GM12878 (cell line): ENCODE results near the gene ANO4. TPM values are rescaled to one million over a fixed set of nuclear protein-coding genes. Genes with fewer than 3 reads are reported as not detected.

Experiments
- ATAC-seq: fragments of 200-7000 bp; cut with Tn5 transposase; 3 replicates; pipeline ENCODE4 v1.9.1; 2020; ENCODE audit warnings: mild to moderate bottlenecking, moderate library complexity
- BruUV-seq: library from RNA; stranded (reverse); fragments of 400-500 nt; replicated peaks from 2 replicates; lab custom pipeline; 2021; lab: Mats Ljungman, UMichigan
- CTCF ChIA-PET: fragments of 300-600 bp; sonication (Branson Sonifier 250); formaldehyde crosslinking; extraction: SDS; loops from one replicate; lab custom pipeline; 2021; ENCODE audit warnings: inconsistent platforms; lab: Yijun Ruan, JAX
- POLR2A ChIA-PET: fragments of 350-600 bp; formaldehyde crosslinking; extraction: SDS; loops from one replicate; lab custom pipeline; 2021; ENCODE audit warnings: inconsistent platforms; lab: Charles Lee
- RAD21 ChIA-PET: fragments of 300-600 bp; sonication (Branson Sonifier 250); formaldehyde crosslinking; loops from one replicate; lab custom pipeline; 2023; ENCODE audit warnings: antibody characterized with exemption; ENCODE audit not compliant: unreplicated experiment; lab: Charles Lee
- SMC1A ChIA-PET: fragments of 300-600 bp; sonication (Branson Sonifier 250); formaldehyde crosslinking; loops from one replicate; lab custom pipeline; 2023; ENCODE audit not compliant: unreplicated experiment, uncharacterized antibody; lab: Charles Lee
- DNase-seq: peaks from one replicate; pipeline ENCODE4 v3.0.0-alpha.2; 2011; ENCODE audit warnings: low read depth, low spot score
- FAIRE-seq: peaks from 3 replicates; lab custom pipeline; 2011; peaks lifted over from hg19 to GRCh38; lab: Jason Lieb, UNC
- H2AFZ ChIP-seq: 2 replicates; pipeline ENCODE4 v1.6.0; 2011; ENCODE audit warnings: low read depth, low read length, control low read depth; ENCODE audit not compliant: control insufficient read depth
- H3K27ac ChIP-seq: 2 replicates; pipeline ENCODE4 v1.5.1; 2011; ENCODE audit warnings: control low read depth; ENCODE audit not compliant: control insufficient read depth, insufficient read depth
- H3K27me3 ChIP-seq, 2 experiments: replicated peaks in 1 of 2; 2 replicates each; pipeline versions ENCODE4 v1.6.0 to v1.6.1; 2011; ENCODE audit warnings: low read length in 1 of 2; ENCODE audit not compliant: control insufficient read depth in 2 of 2, insufficient read depth in 2 of 2
- H3K36me3 ChIP-seq, 2 experiments: 2 replicates each; pipeline ENCODE4 v1.5.1; 2011; ENCODE audit warnings: low read length in 1 of 2; ENCODE audit not compliant: control insufficient read depth in 2 of 2, insufficient read depth in 2 of 2
- H3K4me1 ChIP-seq: 2 replicates; pipeline ENCODE4 v1.6.1; 2011; ENCODE audit warnings: mild to moderate bottlenecking, low read length, moderate library complexity, mixed read lengths; ENCODE audit not compliant: control insufficient read depth, insufficient read depth
- H3K4me2 ChIP-seq: 2 replicates; pipeline ENCODE4 v1.6.0; 2011; ENCODE audit warnings: control low read depth; ENCODE audit not compliant: control insufficient read depth, insufficient read depth
- H3K4me3 ChIP-seq: fragments of 200-600 bp; sonication (generic); 2 replicates; pipeline ENCODE4 v1.5.1; 2016
- H3K79me2 ChIP-seq: 2 replicates; pipeline ENCODE4 v1.6.0; 2011; ENCODE audit warnings: low read length; ENCODE audit not compliant: control insufficient read depth, insufficient read depth
- H3K9ac ChIP-seq: 2 replicates; pipeline ENCODE4 v1.8.0; 2011; ENCODE audit warnings: low read length, control low read depth, mixed read lengths; ENCODE audit not compliant: control insufficient read depth, insufficient read depth
- H3K9me3 ChIP-seq: replicated peaks from 3 replicates; pipeline ENCODE4 v1.5.1; 2011; ENCODE audit warnings: mild to moderate bottlenecking, low read length; ENCODE audit not compliant: control insufficient read depth, insufficient read depth
- H4K20me1 ChIP-seq: 2 replicates; pipeline ENCODE4 v1.6.0; 2011; ENCODE audit not compliant: control insufficient read depth, insufficient read depth
- CREM ChIP-seq: IDR thresholded peaks from 2 replicates; pipeline ENCODE4 v1.6.1; 2014; ENCODE audit warnings: antibody characterized with exemption, low read depth
- ESRRA ChIP-seq: IDR thresholded peaks from 2 replicates; pipeline ENCODE4 v1.6.1; 2012; ENCODE audit warnings: mild to moderate bottlenecking, low read length, improper control_type of control experiment
- EZH2 ChIP-seq: IDR thresholded peaks from 2 replicates; pipeline ENCODE4 v1.6.1; 2012; ENCODE audit warnings: low read depth, mild to moderate bottlenecking, control low read depth, inconsistent platforms, low read length, borderline replicate concordance; ENCODE audit not compliant: control insufficient read depth
- NR2F1 ChIP-seq: fragments of 450-650 bp; conservative IDR thresholded peaks from 2 replicates; pipeline ENCODE4 v1.6.1; 2017; ENCODE audit warnings: mild to moderate bottlenecking
- NRF1 ChIP-seq: conservative IDR thresholded peaks from 2 replicates; pipeline ENCODE4 v1.6.1; 2011; ENCODE audit warnings: mild to moderate bottlenecking, low read depth, low read length, improper control_type of control experiment
- POLR2AphosphoS2 ChIP-seq: IDR thresholded peaks from 2 replicates; pipeline ENCODE4 v1.6.1; 2011; ENCODE audit warnings: low read depth, mild to moderate bottlenecking, low read length, improper control_type of control experiment, moderate library complexity
- SUZ12 ChIP-seq: fragments of 200-600 bp; sonication (generic); IDR thresholded peaks from one replicate; pipeline ENCODE4 v1.6.1; 2018; ENCODE audit warnings: antibody characterized with exemption, mild to moderate bottlenecking; ENCODE audit not compliant: unreplicated experiment
- TBL1XR1 ChIP-seq: IDR thresholded peaks from 2 replicates; pipeline ENCODE4 v1.6.1; 2012; ENCODE audit warnings: low read depth, low read length, improper control_type of control experiment
- TCF12 ChIP-seq: IDR thresholded peaks from 2 replicates; pipeline ENCODE4 v1.6.1; 2011; ENCODE audit warnings: low read depth, mild to moderate bottlenecking, low read length
- TCF7 ChIP-seq: IDR thresholded peaks from 2 replicates; pipeline ENCODE4 v1.6.1; 2014; ENCODE audit warnings: antibody characterized with exemption, borderline replicate concordance
- WGBS: methylation state at CpG from one replicate; pipeline ENCODE4 v1.1.6; 2016; ENCODE audit warnings: low lambda C conversion rate; ENCODE audit not compliant: insufficient replicate concordance, insufficient coverage; ENCODE audit errors: missing lambda C conversion rate; 5-methylcytosine and 5-hydroxymethylcytosine counted together
- in situ Hi-C: fragments of 300-500 bp; cut with MboI; formaldehyde crosslinking; loops from 9 replicates; pipeline ENCODE4 v1.14.3; 2018; ENCODE audit warnings: mixed read lengths
- intact Hi-C: fragments of 100-400 bp; cut with micrococcal nuclease; formaldehyde crosslinking; loops from one replicate; pipeline ENCODE4 v1.14.2; 2022; ENCODE audit not compliant: unreplicated experiment
- polyA plus RNA-seq, 11 experiments: library from polyadenylated mRNA; depleted of rRNA in 4 of 11; unstranded in 6 of 11; stranded (reverse) in 5 of 11; fragments of >200 nt; fragmentation: Nextera tagmentation in 4 of 11; fragmentation: Illumina TruSeq in 1 of 11; extraction: Ambion mirVana in 4 of 11; extraction: Trizol in 1 of 11; gene quantifications; 1 replicate in 1 of 11; 2 replicates in 10 of 11; pipeline versions ENCODE4 v1.2.1 to v1.2.3, GENCODE V29; 2011 to 2016; ENCODE audit warnings: inconsistent platforms in 2 of 11, missing spikeins in 2 of 11, low read depth in 1 of 11
- total RNA-seq, 4 experiments: library from RNA; depleted of rRNA in 3 of 4; stranded (reverse); fragments of >200 nt in 3 of 4; fragmentation: Illumina TruSeq in 1 of 4; extraction: Trizol in 1 of 4; gene quantifications; 2 replicates each; pipeline versions ENCODE4 v1.2.1 to v1.2.3, GENCODE V29; 2013 to 2021
- TF ChIP-seq, protein P1 (sequence below): fragments of 450-650 bp; formaldehyde crosslinking; IDR thresholded peaks from 2 replicates; pipeline ENCODE4 v1.4.0; 2020; ENCODE audit warnings: mild to moderate bottlenecking, moderate library complexity
- TF ChIP-seq, protein P2 (sequence below): IDR thresholded peaks from 2 replicates; pipeline ENCODE4 v1.6.1; 2011; ENCODE audit warnings: mild to moderate bottlenecking, low read depth, low read length, moderate library complexity; ENCODE audit not compliant: insufficient replicate concordance

The ANO4 gene
- total and polyA plus RNA-seq, 10 of the 15 experiments (the other 5 are each of a cell fraction or from before 2014, with no cell fraction given) = not detected

DNA sequence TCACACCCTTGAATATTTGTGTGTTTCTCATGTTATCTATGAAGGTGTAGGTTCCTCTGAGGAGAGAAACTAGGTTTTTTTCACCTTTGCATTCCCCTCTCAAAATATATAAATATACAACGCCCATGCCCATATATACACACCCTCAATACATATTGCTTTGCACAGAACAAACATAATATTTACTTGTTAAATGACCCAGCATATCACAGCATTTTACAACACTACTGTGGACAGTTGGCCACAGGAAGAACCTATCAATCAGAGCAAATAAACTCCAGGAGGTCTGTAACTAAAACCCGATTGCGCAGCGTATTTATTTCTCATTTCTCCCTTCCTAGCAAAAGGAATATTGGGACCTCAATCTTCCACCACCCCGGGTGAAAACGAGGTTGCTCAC, 219.4 kb downstream of the ANO4 start:
- ATAC-seq (no peak), DNase-seq (no peak), FAIRE-seq (no peak)
- Histone ChIP-seq H2AFZ (no peak overlapping the region), H4K20me1 (no peaks in the 10 kb centered on the region), H3K27ac (no peak overlapping the region), H3K9me3 (peaks cover 4% of the 10 kb centered on the region; the same call in 2 of the 3 replicates), H3K27me3 (no peaks in the 10 kb centered on the region; a peak in 1 of 4 replicates), H3K4me3 (no peak overlapping the region), H3K79me2 (no peaks in the 10 kb centered on the region), H3K36me3 (no peaks in the 10 kb centered on the region), H3K4me1 (no peaks in the 10 kb centered on the region), H3K9ac (no peak overlapping the region), H3K4me2 (no peak overlapping the region)
- ChIA-PET CTCF (interaction anchor here (0.6 to 0.9 kb wide), 2 partner anchors 8 to 9 kb away, joined by 3 to 4 read pairs; no protein-coding TSS in a partner anchor), POLR2A (no interaction called here), SMC1A (no interaction called here), RAD21 (no interaction called here)
- TF ChIP-seq, protein P1, sequence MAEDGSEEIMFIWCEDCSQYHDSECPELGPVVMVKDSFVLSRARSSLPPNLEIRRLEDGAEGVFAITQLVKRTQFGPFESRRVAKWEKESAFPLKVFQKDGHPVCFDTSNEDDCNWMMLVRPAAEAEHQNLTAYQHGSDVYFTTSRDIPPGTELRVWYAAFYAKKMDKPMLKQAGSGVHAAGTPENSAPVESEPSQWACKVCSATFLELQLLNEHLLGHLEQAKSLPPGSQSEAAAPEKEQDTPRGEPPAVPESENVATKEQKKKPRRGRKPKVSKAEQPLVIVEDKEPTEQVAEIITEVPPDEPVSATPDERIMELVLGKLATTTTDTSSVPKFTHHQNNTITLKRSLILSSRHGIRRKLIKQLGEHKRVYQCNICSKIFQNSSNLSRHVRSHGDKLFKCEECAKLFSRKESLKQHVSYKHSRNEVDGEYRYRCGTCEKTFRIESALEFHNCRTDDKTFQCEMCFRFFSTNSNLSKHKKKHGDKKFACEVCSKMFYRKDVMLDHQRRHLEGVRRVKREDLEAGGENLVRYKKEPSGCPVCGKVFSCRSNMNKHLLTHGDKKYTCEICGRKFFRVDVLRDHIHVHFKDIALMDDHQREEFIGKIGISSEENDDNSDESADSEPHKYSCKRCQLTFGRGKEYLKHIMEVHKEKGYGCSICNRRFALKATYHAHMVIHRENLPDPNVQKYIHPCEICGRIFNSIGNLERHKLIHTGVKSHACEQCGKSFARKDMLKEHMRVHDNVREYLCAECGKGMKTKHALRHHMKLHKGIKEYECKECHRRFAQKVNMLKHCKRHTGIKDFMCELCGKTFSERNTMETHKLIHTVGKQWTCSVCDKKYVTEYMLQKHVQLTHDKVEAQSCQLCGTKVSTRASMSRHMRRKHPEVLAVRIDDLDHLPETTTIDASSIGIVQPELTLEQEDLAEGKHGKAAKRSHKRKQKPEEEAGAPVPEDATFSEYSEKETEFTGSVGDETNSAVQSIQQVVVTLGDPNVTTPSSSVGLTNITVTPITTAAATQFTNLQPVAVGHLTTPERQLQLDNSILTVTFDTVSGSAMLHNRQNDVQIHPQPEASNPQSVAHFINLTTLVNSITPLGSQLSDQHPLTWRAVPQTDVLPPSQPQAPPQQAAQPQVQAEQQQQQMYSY (CRISPR knock-in tag) = no peak
- in situ Hi-C loops = no loop called here
- intact Hi-C loops = no loop called here
- WGBS = 23% methylated on average over 6 of the region's 6 CpGs
- BruUV-seq = no TSS peak

DNA sequence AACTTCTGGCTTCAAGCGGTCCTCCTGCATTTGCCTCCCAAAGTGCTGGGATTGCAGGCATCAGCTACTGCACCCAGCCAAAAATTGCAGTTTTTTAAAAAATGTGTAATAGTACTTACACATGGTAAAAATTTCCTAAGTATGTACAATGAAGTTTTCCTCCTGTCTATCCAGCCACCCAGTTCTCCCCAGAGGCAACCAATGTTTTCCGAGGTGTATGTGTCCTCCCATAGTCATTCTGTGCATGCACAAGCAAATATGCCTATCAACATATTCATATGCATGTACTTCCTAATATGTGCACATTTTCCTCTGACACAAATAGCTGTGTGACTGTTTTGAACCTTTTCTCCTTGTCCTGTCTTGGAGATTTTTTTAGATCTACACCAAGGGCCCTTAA, 220.5 kb downstream of the ANO4 start:
- H3K79me2 ChIP-seq = no peaks in the 10 kb centered on the region
- in situ Hi-C loops = no loop called here
- no peak overlapping the region for H3K4me3 ChIP-seq
- ChIA-PET SMC1A (no interaction called here), POLR2A (no interaction called here), RAD21 (no interaction called here), CTCF (no interaction called here)
- peaks cover 2% of the 10 kb centered on the region; the same call in 1 of the 3 replicates for H3K9me3 ChIP-seq
- no peaks in the 10 kb centered on the region for H4K20me1 ChIP-seq
- H3K27ac ChIP-seq = no peak overlapping the region
- no peaks in the 10 kb centered on the region for H3K4me1 ChIP-seq
- H3K9ac ChIP-seq = no peak overlapping the region
- no TSS peak for BruUV-seq
- H3K27me3 ChIP-seq = no peaks in the 10 kb centered on the region
- no peak overlapping the region for H3K4me2 ChIP-seq
- FAIRE-seq (no peak), ATAC-seq (no peak), DNase-seq (no peak)
- H3K36me3 ChIP-seq = no peaks in the 10 kb centered on the region
- intact Hi-C loops = no loop called here
- TF ChIP-seq NR2F1 (no peak), EZH2 (no peak), POLR2AphosphoS2 (no peak), SUZ12 (no peak), TCF7 (no peak), ESRRA (no peak), CREM (no peak), NRF1 (no peak), TCF12 (no peak), TBL1XR1 (no peak)
- TF ChIP-seq, protein P2, sequence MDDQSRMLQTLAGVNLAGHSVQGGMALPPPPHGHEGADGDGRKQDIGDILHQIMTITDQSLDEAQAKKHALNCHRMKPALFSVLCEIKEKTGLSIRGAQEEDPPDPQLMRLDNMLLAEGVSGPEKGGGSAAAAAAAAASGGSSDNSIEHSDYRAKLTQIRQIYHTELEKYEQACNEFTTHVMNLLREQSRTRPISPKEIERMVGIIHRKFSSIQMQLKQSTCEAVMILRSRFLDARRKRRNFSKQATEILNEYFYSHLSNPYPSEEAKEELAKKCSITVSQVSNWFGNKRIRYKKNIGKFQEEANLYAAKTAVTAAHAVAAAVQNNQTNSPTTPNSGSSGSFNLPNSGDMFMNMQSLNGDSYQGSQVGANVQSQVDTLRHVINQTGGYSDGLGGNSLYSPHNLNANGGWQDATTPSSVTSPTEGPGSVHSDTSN = no peak
- H2AFZ ChIP-seq = no peak overlapping the region
- 43% methylated on average over 2 of the region's 2 CpGs for WGBS
